ENCODE data around the gene TACC2. TPM values are rescaled to one million over a fixed set of nuclear protein-coding genes. Genes with fewer than 3 reads are reported as not detected.

Gene TACC2
- polyA plus RNA-seq, 1 donor: 136 TPM

DNA sequence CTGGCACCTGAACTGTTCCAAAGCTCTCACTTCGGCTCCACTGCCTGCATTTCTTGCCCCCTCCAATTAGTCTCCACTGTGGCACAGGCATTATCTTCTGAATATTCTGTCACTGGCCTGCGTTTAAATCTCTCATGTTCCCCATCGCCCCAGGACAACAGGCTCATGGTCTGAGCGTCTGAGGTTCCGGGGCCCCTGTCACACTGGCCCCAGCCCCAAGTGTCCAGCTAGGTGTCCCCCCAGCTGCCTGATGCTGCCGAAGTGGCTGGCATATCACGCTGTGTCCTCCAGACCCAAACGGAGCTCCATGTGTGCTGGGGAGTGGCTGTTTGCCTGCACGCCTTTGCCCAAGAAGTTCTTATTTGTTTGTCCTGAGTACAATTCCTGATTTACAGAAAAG, 135.4 kb downstream of the TACC2 start:
- no peak for DNase-seq

DNA sequence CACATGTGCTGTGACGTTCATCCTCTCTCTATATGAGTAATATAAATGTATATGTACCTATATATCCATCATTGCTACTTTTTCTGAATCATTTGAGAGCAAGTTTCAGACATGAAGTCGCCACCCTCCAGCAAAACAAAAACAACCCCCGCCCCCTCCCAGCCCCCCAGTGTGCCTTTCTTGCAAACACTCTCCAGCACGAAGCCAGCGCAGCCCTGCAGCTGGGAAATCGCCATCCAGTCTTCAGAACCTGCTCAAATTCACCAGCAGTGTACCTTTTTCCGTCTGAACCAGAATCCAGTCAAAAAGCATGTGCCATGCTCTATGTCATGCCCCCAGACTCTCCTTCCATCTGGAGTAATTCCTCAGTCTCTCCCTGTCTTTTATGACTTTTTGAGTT, 135.8 kb downstream of the TACC2 start:
- no peak for DNase-seq

DNA sequence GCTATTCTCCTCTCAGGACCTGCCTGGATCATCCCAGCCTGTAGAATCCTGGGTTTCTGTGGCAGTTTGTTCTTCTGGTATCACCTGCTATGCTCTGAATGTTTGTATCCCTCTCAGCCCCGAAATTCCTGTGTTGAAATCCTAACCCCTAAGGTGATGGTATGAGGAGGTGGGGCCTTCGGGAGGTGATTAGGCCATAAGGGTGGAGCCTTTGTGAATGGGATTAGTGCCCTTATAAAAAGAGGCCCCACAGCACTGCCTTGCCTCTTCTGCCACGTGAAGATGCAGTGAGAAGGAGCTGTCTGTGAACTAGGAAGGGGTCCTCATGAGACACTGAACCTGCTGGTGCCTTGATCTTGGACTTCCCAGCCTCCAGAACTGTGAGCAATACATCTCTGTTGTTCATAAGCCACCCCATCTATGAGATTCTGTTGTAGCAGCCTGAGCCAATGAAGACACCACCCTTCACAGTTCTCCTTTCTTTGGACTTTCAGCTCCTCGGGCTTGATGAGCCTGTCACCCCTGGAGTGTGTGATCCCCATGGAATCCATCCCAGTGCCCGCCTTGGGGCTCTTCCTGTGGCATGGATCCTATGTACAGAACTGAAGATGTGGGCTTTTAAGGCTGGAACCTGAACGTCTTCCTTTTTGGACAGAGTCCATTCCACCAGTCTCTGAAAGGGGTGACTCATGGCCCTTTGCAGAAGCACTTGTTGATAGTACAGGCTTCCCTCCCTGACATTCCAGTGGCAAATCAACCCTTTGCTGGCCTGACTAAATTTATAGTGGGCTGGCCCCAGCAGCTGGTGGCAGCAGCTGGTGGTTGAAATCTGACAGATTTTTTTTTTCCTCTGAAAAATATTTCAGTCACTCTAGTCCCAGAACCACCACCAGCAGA, 138.0 kb downstream of the TACC2 start:
- DNase-seq: no peak

DNA sequence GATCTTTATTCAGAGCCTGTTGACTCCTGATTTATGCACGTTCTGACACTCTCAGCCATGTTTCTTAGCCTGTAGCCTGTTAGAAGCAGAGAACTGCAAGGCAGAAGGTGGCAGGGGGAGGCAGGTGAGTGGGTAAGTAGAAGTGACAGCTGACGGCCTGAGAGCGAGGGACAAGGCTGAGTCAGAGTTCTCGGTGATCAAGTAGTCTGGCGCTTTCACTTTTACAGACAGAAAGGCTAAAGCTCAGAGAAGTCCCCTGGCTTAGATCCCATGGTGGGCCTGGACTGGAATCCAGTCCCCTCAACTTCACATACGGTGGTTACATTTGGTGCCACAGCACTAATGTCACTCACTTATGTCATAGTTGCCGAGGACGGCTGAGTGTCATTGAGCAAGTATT, 139.0 kb downstream of the TACC2 start:
- DNase-seq: no peak

DNA sequence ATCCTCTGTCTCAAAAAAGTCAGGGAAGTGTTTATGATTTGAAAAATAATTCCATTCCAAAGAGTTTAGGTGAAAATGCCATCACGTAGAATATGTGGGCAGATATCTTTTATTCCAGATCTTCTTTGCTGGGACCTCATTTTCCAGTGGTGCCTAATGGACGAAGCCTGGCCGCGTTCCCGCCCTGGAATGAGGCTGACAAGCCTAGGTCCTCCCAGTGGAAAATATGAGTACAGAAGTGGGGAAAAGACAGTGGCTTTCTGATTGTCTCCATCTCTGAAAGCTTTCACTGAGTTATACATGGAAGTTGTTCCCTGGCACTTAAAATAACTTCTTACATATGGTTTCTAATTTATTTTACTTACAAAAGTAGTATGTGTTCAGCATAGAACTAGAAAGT, 139.4 kb downstream of the TACC2 start:
- peak; percentile 86 for DNase-seq

DNA sequence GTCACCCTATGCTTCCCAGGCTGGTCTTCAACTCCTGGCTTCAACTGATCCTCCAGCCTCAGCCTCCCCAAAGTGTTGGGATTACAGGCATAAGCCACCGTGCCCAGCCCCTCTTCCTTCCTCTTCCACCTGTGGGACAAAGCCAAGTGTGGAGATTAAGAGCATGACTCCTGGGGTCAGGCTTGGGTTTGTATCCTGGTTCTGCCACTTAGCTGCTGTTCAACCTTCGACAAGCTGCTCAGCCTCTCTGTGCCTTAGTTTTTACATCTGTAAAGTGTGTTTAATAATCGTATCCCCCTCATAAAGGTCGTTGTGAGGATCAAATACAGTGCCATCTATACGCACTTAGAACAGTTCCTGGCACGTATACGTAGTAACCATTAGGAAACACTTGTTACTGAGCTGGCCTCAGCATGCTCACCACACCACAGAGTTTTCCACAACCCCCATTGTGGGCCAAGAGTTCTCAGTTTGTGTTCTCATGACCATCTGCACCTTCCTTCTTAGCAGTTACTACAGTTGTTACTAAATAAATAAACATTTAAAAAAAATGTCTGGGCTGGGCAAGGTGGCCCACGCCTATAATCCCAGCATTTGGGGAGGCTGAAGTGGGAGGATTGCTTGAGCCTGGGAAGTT, 141.6 kb downstream of the TACC2 start:
- DNase-seq: no peak

DNA sequence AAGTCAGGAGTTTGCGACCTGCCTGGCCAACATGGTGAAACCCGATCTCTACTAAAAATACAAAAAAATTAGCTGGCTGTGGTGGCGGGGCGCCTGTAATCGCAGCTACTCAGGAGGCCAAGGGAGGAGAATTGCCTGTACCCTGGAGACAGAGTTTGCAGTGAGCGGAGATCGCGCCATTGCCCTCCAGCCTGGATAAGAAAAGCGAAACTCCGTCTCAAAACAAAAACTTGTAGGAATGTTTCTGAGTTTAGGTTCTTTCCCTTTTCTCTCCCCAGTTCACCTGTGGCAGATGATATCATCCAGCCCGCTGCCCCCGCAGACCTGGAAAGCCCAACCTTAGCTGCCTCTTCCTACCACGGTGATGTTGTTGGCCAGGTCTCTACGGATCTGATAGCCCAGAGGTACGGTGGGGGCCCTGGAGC, 143.4 kb downstream of the TACC2 start:
- DNase-seq: no peak

DNA sequence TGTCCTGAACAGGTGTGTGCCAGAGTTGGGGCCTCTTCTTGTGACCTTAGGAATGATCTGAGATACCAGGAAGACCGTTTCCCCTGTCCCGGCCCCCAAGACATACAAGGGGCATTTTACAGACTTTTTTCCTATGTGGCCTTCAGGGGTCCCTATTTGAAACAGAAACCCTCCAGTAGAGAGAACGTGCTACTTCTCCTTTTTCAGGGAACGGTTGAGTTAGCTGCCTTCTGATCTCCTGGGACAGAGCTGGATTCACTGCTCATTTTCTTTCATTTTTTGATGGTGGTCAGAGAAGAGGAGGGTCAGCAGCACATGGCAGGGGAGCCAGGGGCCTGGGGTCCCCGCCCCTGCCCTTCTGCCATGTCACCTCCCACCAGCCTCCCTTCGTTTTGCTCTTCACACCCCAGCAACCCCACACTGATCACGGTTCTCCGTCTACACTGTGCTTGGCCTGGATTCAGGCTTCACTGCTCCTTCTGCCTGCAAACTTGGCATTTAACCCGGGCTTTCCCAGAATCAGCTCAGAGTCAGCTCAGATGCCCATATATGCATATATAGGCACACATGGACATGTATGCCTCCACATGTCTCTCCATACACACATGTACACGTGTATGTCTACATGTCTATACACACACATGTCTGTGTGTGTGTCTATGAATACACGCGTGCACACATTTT, 144.1 kb downstream of the TACC2 start:
- no peak for DNase-seq

DNA sequence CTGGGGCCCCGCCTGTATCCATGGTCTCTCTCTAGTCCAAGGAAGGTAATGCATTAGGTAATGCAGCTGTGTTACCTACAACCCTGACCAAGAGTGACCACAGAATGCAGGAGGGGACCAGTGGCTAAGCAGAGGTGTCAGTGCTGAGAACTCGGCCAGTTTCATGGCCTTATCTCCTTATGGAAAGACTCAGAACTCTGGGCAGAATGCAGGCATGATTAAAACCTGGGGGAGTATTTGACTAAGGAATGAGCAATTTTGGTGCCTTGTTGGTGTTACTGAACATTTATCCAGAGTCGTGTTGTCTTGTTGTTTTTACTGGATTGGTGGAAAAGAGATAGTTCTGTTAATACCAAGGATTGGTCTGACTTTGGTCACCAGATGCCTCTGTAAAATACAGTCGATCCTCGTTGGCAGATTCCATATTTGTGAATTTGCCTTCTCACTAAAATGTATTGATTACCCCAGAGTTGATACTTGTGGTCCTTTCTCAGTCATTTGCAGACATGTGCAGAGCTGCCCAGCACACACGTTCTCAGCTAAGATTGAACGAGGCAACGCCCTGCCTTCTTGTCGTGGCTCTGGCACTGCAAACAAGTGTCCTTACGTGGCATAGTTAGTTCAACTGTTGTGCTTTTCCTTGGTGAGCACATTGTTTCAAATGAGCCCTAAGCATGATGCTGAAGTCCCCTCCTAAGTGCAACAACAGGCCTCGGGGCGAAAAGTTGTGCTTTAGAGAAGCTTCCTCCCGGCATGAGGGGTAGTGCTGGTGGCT, 146.5 kb downstream of the TACC2 start:
- no peak for DNase-seq

DNA sequence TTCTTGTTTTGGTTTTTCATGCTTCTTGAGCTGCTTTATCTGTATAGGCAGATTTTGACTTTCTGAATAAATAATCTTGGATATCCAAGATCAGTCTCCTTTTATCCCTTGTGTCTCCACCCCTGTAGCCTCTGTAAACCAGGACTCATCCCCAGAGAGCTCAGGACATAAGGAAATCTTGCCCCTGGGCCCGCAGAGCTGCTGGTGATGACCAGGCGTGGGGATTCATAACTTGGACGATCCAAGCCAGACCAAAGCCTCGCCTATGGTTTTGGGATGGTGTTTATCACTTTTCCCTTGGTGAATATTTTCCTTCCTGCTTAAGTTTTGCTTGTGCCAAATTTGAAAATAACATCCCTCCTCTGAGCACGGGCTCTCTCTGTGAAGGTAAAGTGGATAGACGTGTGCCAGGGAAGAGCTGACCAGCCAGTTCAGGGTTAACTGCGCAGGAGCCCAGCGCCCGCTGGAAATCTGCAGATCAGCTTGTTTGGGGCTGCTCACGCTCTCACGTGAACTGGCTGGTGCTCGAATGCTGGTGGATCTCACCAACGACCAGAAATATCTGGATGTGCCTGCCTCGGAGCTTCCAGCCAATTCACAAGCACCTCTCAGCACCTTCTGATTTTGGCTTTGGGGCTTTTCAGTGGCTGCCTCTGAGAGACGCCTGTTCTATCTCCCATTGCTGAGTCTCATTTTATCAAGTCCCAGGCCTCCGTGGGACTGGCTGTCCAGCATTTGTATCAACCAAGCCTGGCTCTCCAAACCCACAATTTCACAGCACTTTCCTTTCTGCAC, 150.1 kb downstream of the TACC2 start:
- DNase-seq: no peak

DNA sequence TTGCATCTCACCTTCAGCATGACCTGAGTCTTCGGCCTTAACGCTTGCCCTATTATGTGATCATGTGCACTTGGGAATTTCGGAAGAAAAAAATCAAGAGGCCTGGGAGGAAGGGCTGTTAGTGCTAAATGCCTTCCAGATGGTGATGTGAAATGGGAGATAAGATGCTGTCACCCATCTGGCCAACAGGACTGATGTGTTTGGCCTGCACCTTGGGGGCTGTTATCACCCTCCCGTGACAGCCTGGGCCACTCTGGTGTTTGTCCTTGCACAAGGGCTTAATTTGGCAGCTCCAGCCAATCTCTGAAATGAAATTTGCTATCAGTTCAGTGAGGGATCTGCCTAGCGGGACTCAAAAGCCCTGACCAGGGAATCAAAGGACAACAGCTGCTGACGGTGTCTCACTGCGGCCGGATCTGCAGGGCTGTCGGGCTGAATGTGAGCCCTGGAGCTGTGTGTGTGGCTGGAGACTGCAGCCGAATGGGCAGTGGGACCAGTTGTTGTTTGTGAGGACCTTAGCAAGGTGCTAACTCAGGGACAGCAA, 150.7 kb downstream of the TACC2 start:
- no peak for DNase-seq

DNA sequence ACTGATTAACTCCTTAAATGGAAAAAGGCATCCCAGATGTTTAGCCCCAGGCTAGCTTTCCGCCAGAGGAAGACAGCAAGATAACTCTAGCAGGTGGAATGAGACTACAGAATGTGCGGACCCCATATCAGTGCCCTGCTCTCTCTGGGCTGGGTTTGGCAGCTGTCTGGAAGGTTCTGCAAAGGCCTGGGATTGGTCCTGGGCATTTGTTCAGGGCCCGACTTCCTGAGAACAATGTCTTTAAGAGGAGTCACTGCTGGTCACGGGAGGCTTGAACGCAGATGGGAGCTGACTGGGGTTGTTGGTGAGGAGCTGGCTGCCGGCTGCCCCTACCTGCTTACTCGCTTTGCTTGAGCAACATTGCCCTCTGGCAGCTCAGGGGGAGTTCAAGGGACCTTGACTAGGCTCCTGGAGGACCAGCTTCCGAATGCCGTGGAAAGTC, 151.5 kb downstream of the TACC2 start:
- DNase-seq: no peak

DNA sequence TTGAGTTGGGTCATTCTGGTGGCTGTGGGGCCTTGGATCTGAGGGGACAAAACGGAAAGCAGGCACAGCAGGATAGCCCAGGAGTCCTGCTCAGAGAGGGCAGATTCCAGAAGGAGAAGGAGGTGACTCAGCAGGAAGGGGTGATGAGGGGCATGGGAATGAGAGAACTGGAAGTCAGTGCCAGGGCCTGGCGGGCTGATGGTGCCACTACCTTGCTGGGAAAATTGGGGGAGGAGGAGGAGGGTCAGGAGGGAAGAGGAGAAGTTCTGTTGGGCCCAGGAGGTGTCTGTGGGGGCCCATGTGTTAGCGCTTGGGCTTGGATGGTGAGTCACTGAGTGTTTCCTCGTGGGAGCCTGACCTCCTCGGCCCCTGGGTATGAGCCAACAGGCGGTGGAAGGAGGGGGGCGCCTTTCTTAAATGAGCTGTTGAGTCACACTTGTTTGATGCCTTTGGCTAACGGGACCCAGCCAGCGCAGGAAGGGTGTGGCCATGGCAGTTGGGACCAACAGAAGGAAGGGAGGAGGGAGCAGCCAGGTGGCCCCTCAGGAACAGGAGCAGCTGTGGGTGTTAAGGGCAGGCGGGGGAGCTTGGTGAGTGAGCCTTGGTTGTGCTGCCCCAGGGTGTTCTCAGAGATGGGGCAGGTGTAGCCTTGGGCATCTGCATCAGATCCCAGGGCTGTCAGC, 152.1 kb downstream of the TACC2 start:
- DNase-seq: no peak

DNA sequence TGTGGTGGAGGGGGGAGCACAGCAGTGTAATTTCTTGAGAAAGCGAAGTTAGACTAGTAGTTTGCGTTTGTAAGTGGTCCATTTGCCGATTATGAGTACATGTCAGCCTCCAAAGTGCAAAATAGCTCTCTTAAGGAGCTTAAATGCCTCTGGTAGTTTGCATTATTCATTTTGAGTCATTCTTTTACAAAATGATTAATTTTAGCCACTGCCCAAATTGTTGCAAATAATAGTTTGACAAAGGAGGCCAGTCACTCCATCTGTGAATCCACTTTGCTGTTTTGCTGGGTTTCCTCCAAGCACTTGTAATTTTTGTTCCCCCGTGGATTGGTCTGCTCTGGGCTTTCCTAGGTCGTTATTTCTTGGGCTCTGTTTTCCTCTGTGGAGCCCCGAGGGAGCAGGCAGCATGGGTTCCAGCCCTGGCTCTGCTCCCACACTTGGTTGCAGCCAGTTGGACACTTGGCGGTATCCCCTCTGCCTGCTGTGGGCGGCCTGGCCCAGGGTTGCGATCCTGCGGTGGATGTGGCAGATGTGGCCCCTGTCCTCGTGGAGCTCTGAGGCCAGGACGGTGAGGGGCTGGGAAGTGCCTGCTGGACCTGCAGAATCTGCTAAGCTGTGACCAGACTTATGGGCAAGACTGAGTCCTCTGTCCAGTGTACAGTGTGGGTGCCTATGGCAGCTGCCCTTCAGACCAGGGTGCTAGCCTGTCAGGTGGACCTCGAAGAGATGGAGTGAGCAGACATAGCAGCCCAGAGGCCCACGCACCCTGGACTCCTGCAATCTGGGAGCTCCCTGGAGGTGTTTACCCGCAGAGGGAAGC, 153.1 kb downstream of the TACC2 start:
- DNase-seq: no peak

DNA sequence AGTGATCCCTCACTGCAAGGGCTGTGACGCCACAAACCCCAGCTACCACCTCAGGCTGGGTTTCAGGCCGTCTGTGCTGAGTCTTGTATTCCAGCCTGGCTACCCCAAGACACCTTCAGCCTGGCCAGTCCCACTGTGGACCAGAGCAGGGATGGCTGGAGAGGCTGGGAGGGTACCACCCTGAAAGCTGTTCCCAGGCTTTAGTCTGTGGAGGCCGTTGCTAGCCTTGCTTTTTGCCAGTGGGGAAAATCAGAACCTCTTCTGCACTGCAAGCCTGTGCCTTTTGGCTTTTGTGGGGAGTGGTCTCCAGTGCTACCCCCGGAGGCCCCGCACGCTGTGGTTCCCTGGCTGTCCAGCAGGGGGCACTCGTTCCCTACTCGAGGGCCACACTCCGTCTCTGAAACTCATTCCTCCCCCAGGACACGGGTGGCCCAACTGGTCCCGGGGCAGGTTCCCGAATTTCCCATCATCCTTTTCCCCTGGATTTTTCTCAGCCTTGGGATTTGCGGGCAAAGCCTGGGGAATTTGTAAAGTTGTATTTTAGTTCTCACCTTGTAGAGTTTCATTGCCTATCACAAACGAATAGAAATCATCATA, 153.8 kb downstream of the TACC2 start:
- DNase-seq: no peak

DNA sequence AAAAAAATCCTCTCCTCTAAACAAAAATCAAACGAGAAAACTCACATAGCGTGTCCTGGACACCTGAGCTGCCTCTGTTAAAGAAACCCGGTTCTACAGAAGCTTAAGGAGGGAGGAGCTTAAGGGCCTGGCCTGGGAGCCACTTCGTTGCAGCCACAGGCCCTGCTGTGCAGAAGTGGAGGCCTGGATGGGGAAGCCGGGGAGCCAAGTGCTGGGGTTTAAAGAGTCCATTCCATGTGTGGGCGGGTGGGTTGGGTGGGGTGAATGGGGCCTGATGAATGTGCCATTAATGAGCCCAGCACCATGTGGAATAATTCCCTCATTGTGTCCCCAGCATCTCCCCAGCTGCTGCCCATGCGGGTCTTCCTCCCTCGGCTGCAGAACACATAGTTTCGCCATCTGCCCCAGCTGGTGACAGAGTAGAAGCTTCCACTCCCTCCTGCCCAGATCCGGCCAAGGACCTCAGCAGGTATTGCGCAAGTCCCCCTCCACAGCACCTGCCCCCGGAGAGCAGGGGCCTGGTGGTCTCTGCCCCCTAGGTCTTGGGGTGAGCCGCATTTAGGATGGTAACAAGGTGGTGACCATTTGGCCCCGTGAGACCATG, 154.4 kb downstream of the TACC2 start:
- DNase-seq: no peak

DNA sequence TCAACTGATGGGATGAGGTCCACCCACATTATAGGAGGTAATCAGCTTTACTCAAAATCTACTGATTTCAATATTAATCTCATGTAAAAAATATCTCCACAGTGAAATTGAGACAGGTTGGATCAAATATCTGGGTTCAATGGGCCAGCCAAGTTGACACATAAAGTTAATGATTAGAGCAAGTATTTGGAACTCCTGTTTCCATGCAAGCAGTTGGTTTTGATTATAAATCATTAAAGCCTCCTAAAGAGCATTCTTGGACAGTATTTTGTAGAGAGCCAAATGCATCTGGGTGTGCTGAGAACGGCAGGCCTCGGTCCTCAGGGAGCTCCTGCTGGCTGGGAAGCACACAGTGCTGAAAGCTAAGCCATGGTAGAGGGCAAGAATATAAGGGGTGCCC, 155.2 kb downstream of the TACC2 start:
- DNase-seq: no peak

DNA sequence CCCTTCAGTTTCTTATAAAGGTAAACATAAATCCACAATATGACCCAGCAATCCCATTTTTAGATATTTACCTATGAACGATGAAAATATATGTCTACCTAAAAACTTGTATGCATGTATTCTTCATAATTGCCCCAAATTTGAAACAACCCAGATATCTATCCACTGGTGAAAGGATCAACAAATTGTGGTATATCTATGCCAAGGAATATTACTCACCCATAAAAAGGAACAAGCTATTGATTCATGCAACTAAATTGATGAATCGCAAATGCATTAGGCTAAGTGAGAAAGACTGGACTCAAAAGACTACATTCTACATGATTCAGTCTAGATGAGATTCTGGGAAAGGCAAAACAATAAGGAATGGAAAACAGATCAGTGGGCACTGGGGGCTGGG, 156.2 kb downstream of the TACC2 start:
- no peak for DNase-seq

DNA sequence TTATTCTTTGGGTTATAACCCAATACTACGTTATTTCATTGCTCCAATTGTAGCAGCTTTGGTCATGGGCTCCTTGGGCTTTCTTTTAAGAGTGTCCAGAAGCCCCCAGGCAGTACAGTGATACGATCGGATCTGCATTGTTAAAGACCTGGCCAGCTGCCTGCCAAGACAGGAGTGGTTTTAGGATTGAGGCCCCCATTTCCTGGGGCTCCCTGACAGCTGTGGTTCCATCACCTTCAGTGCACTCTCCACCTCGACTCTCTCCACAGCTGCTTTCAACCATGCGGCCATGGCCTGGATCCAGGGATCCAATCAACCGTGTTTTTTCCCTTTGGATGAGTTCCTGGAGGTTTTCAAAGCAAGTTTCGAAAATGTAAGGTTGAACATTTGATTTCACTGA, 158.7 kb downstream of the TACC2 start:
- DNase-seq: peak; percentile 86
